ENCODE data around the gene SELENOV.

The SELENOV gene

GRCh38 chr19:39531834-39532232, 16.9 kb downstream of the SELENOV start:
- DNase-seq (no peak), ATAC-seq (ENCODE audit: insufficient read depth, low read depth) (no peak)
- Histone ChIP-seq H3K4me2 (ENCODE audit: insufficient read depth, low read length) (peak overlapping the region; percentile 98), H3K27me3 (ENCODE audit: insufficient read depth, low read length, poor library complexity) (no peaks in the 10 kb centered on the region), H3K27ac (ENCODE audit: low read length) (peak overlapping the region; percentile 86), H3K4me3 (ENCODE audit: low read depth in 1 of 2, low read length in 2 of 2) (peak overlapping the region; percentile 78 to 93), H3K9me3 (ENCODE audit: insufficient read depth, low read length, severe bottlenecking) (no peaks in the 10 kb centered on the region), H3K36me3 (ENCODE audit: insufficient read depth, low read length) (peaks cover 6% of the 10 kb centered on the region; the same call in 1 of the 2 replicates), H3K9ac (ENCODE audit: low read depth, low read length) (peak overlapping the region; percentile 88), H4K20me1 (ENCODE audit: insufficient read depth, low read length) (peaks cover 3% of the 10 kb centered on the region; the same call in 1 of the 2 replicates), H3K79me2 (ENCODE audit: insufficient read depth, low read length) (peaks cover 30% of the 10 kb centered on the region), H3K4me1 (ENCODE audit: insufficient read depth, low read length) (peaks cover 27% of the 10 kb centered on the region), H2AFZ (ENCODE audit: low read depth, low read length) (peak overlapping the region; percentile 81)
- TF ChIP-seq EZH2 (IDR thresholded peaks at IDR 0.05; ENCODE audit: borderline replicate concordance, low read depth, low read length, severe bottlenecking), result no peak
- TF ChIP-seq, protein P1, sequence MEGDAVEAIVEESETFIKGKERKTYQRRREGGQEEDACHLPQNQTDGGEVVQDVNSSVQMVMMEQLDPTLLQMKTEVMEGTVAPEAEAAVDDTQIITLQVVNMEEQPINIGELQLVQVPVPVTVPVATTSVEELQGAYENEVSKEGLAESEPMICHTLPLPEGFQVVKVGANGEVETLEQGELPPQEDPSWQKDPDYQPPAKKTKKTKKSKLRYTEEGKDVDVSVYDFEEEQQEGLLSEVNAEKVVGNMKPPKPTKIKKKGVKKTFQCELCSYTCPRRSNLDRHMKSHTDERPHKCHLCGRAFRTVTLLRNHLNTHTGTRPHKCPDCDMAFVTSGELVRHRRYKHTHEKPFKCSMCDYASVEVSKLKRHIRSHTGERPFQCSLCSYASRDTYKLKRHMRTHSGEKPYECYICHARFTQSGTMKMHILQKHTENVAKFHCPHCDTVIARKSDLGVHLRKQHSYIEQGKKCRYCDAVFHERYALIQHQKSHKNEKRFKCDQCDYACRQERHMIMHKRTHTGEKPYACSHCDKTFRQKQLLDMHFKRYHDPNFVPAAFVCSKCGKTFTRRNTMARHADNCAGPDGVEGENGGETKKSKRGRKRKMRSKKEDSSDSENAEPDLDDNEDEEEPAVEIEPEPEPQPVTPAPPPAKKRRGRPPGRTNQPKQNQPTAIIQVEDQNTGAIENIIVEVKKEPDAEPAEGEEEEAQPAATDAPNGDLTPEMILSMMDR (IDR thresholded peaks at IDR 0.05; ENCODE audit: borderline replicate concordance, extremely low read depth, low read length, poor library complexity, severe bottlenecking), result no peak

DNA sequence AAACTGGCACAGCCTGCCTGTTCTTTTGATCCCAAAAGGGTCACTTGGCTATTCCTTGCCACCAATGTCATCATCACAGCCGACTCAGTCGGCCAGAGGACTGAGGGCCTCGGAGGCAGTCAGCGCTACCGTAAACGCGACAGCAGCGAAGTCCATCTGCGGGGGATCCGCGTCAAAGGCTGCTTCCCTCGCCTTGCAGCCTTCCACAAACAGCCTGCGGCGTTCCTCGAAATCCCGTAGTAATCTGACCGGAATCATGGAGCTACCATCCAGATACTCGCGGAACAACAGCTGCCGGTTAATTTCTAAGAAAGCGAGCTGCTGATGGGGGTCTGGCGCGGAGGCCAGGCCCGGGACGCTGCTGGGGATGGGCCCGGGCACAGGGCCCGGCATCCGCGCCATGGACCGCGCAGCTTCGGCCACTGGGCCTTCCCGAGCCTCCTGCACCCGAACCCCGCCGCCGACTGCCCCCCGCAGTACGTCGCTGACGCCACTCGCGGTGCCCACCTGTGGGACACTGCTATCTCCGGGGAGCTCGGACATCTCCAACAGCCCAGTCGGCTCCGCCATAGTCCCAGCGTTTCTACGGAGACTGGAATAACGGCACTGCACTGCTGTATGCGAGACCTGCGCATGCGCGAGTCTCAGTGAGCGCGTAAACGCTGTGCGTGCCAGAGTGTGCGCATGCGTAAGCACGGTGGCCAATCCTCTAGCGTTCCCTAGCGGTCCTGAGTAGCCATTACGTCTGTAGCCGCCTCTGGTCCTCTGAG, 17.5 kb downstream of the SELENOV start, which contains the start of gene EID2B:
Gene EID2B (minus strand): TSS at position 620 of the 770 bp plus-strand sequence. CDS start 50 bp downstream, at position 570.
- DNase-seq (peak; percentile 93), ATAC-seq (ENCODE audit: insufficient read depth, low read depth) (peak; percentile 96)
- peaks cover 30% of the 10 kb centered on the region for H3K79me2 ChIP-seq (ENCODE audit: insufficient read depth, low read length)
- H4K20me1 ChIP-seq (ENCODE audit: insufficient read depth, low read length), result peaks cover 3% of the 10 kb centered on the region; the same call in 1 of the 2 replicates
- TF ChIP-seq, protein P1 (IDR thresholded peaks at IDR 0.05; ENCODE audit: borderline replicate concordance, extremely low read depth, low read length, poor library complexity, severe bottlenecking), result peak; percentile 99
- no peak for TF ChIP-seq EZH2 (IDR thresholded peaks at IDR 0.05; ENCODE audit: borderline replicate concordance, low read depth, low read length, severe bottlenecking)
- no peaks in the 10 kb centered on the region for H3K27me3 ChIP-seq (ENCODE audit: insufficient read depth, low read length, poor library complexity)
- peak within 1 kb of the TSS; percentile 98 for H3K4me2 ChIP-seq (ENCODE audit: insufficient read depth, low read length)
- H3K9me3 ChIP-seq (ENCODE audit: insufficient read depth, low read length, severe bottlenecking), result no peaks in the 10 kb centered on the region
- peaks cover 6% of the 10 kb centered on the region; the same call in 1 of the 2 replicates for H3K36me3 ChIP-seq (ENCODE audit: insufficient read depth, low read length)
- H3K27ac ChIP-seq (ENCODE audit: low read length), result peak within 1 kb of the TSS; percentile 86
- peaks cover 27% of the 10 kb centered on the region for H3K4me1 ChIP-seq (ENCODE audit: insufficient read depth, low read length)
- H2AFZ ChIP-seq (ENCODE audit: low read depth, low read length), result peak within 1 kb of the TSS; percentile 81
- peak within 1 kb of the TSS; percentile 88 for H3K9ac ChIP-seq (ENCODE audit: low read depth, low read length)
- peak within 1 kb of the TSS; percentile 78 to 93 for H3K4me3 ChIP-seq (ENCODE audit: low read depth in 1 of 2, low read length in 2 of 2)

DNA sequence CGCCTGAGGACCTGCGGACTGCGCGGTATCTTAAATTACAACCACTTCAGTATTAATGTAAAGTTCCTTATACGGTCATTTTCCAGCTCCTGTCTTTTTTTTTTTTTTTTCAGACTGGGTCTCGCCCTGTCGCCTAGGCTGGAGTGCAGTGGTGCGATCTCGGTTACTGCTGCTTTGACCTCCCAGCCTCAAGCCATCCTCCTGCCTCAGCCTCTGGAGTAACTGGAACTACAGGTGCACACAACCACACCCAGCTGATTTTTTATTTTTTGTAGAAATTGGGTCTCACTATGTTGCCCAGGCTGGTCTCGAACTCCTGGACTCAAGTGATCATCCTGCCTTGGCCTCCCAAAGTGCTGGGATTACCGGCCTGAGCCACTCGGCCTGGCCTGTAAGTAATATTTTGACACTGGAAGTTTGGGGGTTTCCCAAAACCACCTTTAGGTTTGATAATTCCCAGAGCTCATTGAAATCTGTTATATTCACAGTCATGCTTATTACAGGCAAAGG, 18.1 kb downstream of the SELENOV start:
- Histone ChIP-seq H3K27ac (ENCODE audit: low read length) (no peak overlapping the region), H2AFZ (ENCODE audit: low read depth, low read length) (peak overlapping the region; percentile 70), H3K4me1 (ENCODE audit: insufficient read depth, low read length) (peaks cover 32% of the 10 kb centered on the region), H4K20me1 (ENCODE audit: insufficient read depth, low read length) (peaks cover 3% of the 10 kb centered on the region; the same call in 1 of the 2 replicates), H3K27me3 (ENCODE audit: insufficient read depth, low read length, poor library complexity) (no peaks in the 10 kb centered on the region), H3K9ac (ENCODE audit: low read depth, low read length) (peak overlapping the region; percentile 88; the same call in 1 of the 2 replicates), H3K9me3 (ENCODE audit: insufficient read depth, low read length, severe bottlenecking) (no peaks in the 10 kb centered on the region), H3K79me2 (ENCODE audit: insufficient read depth, low read length) (peaks cover 35% of the 10 kb centered on the region), H3K4me2 (ENCODE audit: insufficient read depth, low read length) (peak overlapping the region; percentile 98), H3K4me3 (ENCODE audit: low read depth in 1 of 2, low read length in 2 of 2) (peak overlapping the region in 1 of 2 experiments; percentile 78; a peak in 2 of 4 replicates), H3K36me3 (ENCODE audit: insufficient read depth, low read length) (peaks cover 6% of the 10 kb centered on the region; the same call in 1 of the 2 replicates)
- no peak for DNase-seq
- TF ChIP-seq, protein P1 (IDR thresholded peaks at IDR 0.05; ENCODE audit: borderline replicate concordance, extremely low read depth, low read length, poor library complexity, severe bottlenecking), result no peak
- no peak for TF ChIP-seq EZH2 (IDR thresholded peaks at IDR 0.05; ENCODE audit: borderline replicate concordance, low read depth, low read length, severe bottlenecking)
- no peak for ATAC-seq (ENCODE audit: insufficient read depth, low read depth)
